Glutamatergic neuron (in vitro differentiated cells): Measurements from ENCODE around the gene ADSL. TPM values are rescaled to one million over a fixed set of nuclear protein-coding genes. Genes with fewer than 3 reads are reported as not detected.

ENCODE experiments used
- DNase-seq: peaks from one replicate; pipeline ENCODE4 v3.0.0; 2022
- H3K27ac Mint-ChIP-seq: one replicate; pipeline ENCODE4 v1.8.0; 2020; ENCODE audit warnings: mild to moderate bottlenecking, mixed read lengths, inconsistent platforms; ENCODE audit not compliant: unreplicated experiment
- H3K27me3 Mint-ChIP-seq: one replicate; pipeline ENCODE4 v1.8.0; 2020; ENCODE audit warnings: mild to moderate bottlenecking, moderate library complexity, mixed read lengths, inconsistent platforms; ENCODE audit not compliant: unreplicated experiment
- H3K36me3 Mint-ChIP-seq: one replicate; pipeline ENCODE4 v1.8.0; 2020; ENCODE audit warnings: mild to moderate bottlenecking, mixed read lengths, inconsistent platforms; ENCODE audit not compliant: unreplicated experiment
- H3K4me1 Mint-ChIP-seq: one replicate; pipeline ENCODE4 v1.8.0; 2020; ENCODE audit warnings: mild to moderate bottlenecking, low read depth, mixed read lengths, inconsistent platforms; ENCODE audit not compliant: unreplicated experiment
- H3K4me3 Mint-ChIP-seq: one replicate; pipeline ENCODE4 v1.8.0; 2020; ENCODE audit warnings: mild to moderate bottlenecking, mixed read lengths, inconsistent platforms; ENCODE audit not compliant: unreplicated experiment
- H3K9me3 Mint-ChIP-seq: one replicate; pipeline ENCODE4 v1.8.0; 2020; ENCODE audit warnings: mild to moderate bottlenecking, moderate library complexity, mixed read lengths, inconsistent platforms; ENCODE audit not compliant: unreplicated experiment
- CTCF ChIP-seq: fragments of 200-600 bp; sonication (generic); IDR thresholded peaks from one replicate; pipeline ENCODE4 v1.5.0; 2021; ENCODE audit not compliant: partially characterized antibody, unreplicated experiment
- total RNA-seq: library from RNA; stranded (reverse); fragmentation: NEBNext Ultra II Directional; extraction: Animal tissue kit (Norgen Biotek cat#: 25700); gene quantifications from one replicate; pipeline ENCODE4 v1.2.1, GENCODE V29; 2021; ENCODE audit not compliant: unreplicated experiment

Gene ADSL
- total RNA-seq, 1 donor from 2014 or later = 62.3 TPM

- H3K36me3 Mint-ChIP-seq = no peaks in the 10 kb centered on the region
- no peaks in the 10 kb centered on the region for H3K27me3 Mint-ChIP-seq
- DNase-seq = no peak
- no peaks in the 10 kb centered on the region for H3K9me3 Mint-ChIP-seq
- H3K4me3 Mint-ChIP-seq = no peak overlapping the region
- H3K27ac Mint-ChIP-seq = no peak overlapping the region
- no peaks in the 10 kb centered on the region for H3K4me1 Mint-ChIP-seq
- no peak for TF ChIP-seq CTCF
Measured at GRCh38 chr22:40322818-40323447, 23.4 kb upstream of the ADSL start.

GRCh38 chr22:40323681-40324171, 22.6 kb upstream of the ADSL start:
- DNase-seq = no peak
- no peak overlapping the region for H3K4me3 Mint-ChIP-seq
- H3K4me1 Mint-ChIP-seq = no peaks in the 10 kb centered on the region
- no peaks in the 10 kb centered on the region for H3K9me3 Mint-ChIP-seq
- no peak overlapping the region for H3K27ac Mint-ChIP-seq
- H3K27me3 Mint-ChIP-seq = no peaks in the 10 kb centered on the region
- H3K36me3 Mint-ChIP-seq = no peaks in the 10 kb centered on the region
- TF ChIP-seq CTCF = no peak

GRCh38 chr22:40324468-40325305, 21.6 kb upstream of the ADSL start:
- TF ChIP-seq CTCF = no peak
- Mint-ChIP-seq H3K27ac (no peak overlapping the region), H3K9me3 (no peaks in the 10 kb centered on the region), H3K36me3 (no peaks in the 10 kb centered on the region), H3K27me3 (no peaks in the 10 kb centered on the region), H3K4me3 (no peak overlapping the region), H3K4me1 (no peaks in the 10 kb centered on the region)
- no peak for DNase-seq

GRCh38 chr22:40325315-40325714, 21.0 kb upstream of the ADSL start:
- H3K4me1 Mint-ChIP-seq = peaks cover 5% of the 10 kb centered on the region
- H3K27me3 Mint-ChIP-seq = no peaks in the 10 kb centered on the region
- DNase-seq = no peak
- H3K9me3 Mint-ChIP-seq = peaks cover 2% of the 10 kb centered on the region
- no peak overlapping the region for H3K27ac Mint-ChIP-seq
- no peak overlapping the region for H3K4me3 Mint-ChIP-seq
- H3K36me3 Mint-ChIP-seq = no peaks in the 10 kb centered on the region
- no peak for TF ChIP-seq CTCF
